HCT116 (cell line): ENCODE results near the gene PPHLN1. TPM values are rescaled to one million over a fixed set of nuclear protein-coding genes. Genes with fewer than 3 reads are reported as not detected.

Experiments used
- ATAC-seq: fragments of 200-7000 bp; cut with Tn5 transposase; 2 replicates; pipeline ENCODE4 v1.9.1; 2020; ENCODE audit warnings: mild to moderate bottlenecking, moderate library complexity
- BruUV-seq: library from RNA; stranded (reverse); fragments of 400-500 nt; replicated peaks from 2 replicates; lab custom pipeline; 2021; lab: Mats Ljungman, UMichigan
- CTCF ChIA-PET: fragments of 300-600 bp; sonication (Branson Sonifier 250); formaldehyde crosslinking; loops from one replicate; lab custom pipeline; 2021; ENCODE audit warnings: antibody characterized with exemption; lab: Charles Lee
- POLR2A ChIA-PET: fragments of 300-600, 350-600 bp; sonication (Branson Sonifier 250); formaldehyde crosslinking; loops from one replicate; lab custom pipeline; 2021; ENCODE audit warnings: antibody characterized with exemption; lab: Charles Lee
- RAD21 ChIA-PET, 2 experiments: fragments of 300-600 bp; sonication (Branson Sonifier 250); formaldehyde crosslinking; loops; one replicate each; lab custom pipeline; 2023; ENCODE audit warnings: low total read pairs in 2 of 2; ENCODE audit not compliant: uncharacterized antibody in 2 of 2, unreplicated experiment in 2 of 2, low non-redundant PET in 1 of 2; lab: Charles Lee
- DNase-seq: peaks from one replicate; pipeline ENCODE4 v3.0.0-alpha.2; 2010; ENCODE audit warnings: low read depth, low spot score
- H2AFZ ChIP-seq: fragments of 200-600 bp; shearing (Covaris generic), sonication (generic); 2 replicates; pipeline ENCODE4 v1.6.1; 2017; ENCODE audit warnings: low read depth, mixed run types, mixed read lengths, antibody characterized with exemption, low read length; ENCODE audit not compliant: poor library complexity, severe bottlenecking
- H3K27ac ChIP-seq: 2 replicates; pipeline ENCODE4 v1.5.1; 2012; ENCODE audit warnings: low read depth, low read length
- H3K27me3 ChIP-seq: fragments of 200-600 bp; sonication (generic); 2 replicates; pipeline ENCODE4 v1.6.1; 2016; ENCODE audit warnings: mixed run types, low read length, mixed read lengths; ENCODE audit not compliant: insufficient read depth
- H3K36me3 ChIP-seq, 2 experiments: fragments of 200-500 bp in 1 of 2; fragments of 200-600 bp in 1 of 2; sonication (Bioruptor generic) in 1 of 2; sonication (generic) in 1 of 2; 2 replicates each; pipeline versions ENCODE4 v1.5.1 to v1.6.1; 2014 to 2016; ENCODE audit warnings: low read length in 2 of 2, inconsistent platforms in 1 of 2, mixed read lengths in 1 of 2, mixed run types in 1 of 2; ENCODE audit not compliant: insufficient read depth in 2 of 2, control insufficient read depth in 1 of 2
- H3K4me1 ChIP-seq, 2 experiments: fragments of 200-600 bp in 1 of 2; sonication (generic) in 1 of 2; 2 replicates each; pipeline versions ENCODE4 v1.5.1 to v1.6.1; 2012 to 2017; ENCODE audit warnings: low read length in 2 of 2, inconsistent platforms in 1 of 2, mild to moderate bottlenecking in 1 of 2, mixed read lengths in 1 of 2, mixed run types in 1 of 2, moderate library complexity in 1 of 2; ENCODE audit not compliant: insufficient read depth in 2 of 2, control insufficient read depth in 1 of 2
- H3K4me2 ChIP-seq: fragments of 200-600 bp; sonication (generic); 2 replicates; pipeline ENCODE4 v1.6.1; 2017; ENCODE audit warnings: mixed run types, low read length, mixed read lengths
- H3K4me3 ChIP-seq, 2 experiments: fragments of 200-600 bp in 1 of 2; sonication (generic) in 1 of 2; replicated peaks in 1 of 2; 2 replicates each; pipeline ENCODE4 v1.5.1; 2011 to 2016; ENCODE audit warnings: low read length in 2 of 2, control low read depth in 1 of 2, low read depth in 1 of 2, mild to moderate bottlenecking in 1 of 2, mixed read lengths in 1 of 2, mixed run types in 1 of 2
- H3K79me2 ChIP-seq: fragments of 200-600 bp; sonication (generic); 2 replicates; pipeline ENCODE4 v1.6.1; 2017; ENCODE audit warnings: mild to moderate bottlenecking, mixed run types, low read length, moderate library complexity, mixed read lengths; ENCODE audit not compliant: insufficient read depth
- H3K9ac ChIP-seq: fragments of 200-600 bp; sonication (generic); 2 replicates; pipeline ENCODE4 v1.6.1; 2016; ENCODE audit warnings: low read length, mixed read lengths
- H3K9me2 ChIP-seq: fragments of 200-600 bp; sonication (generic), shearing (Covaris generic); 2 replicates; pipeline ENCODE4 v1.6.1; 2017; ENCODE audit warnings: mixed run types, mild to moderate bottlenecking, moderate library complexity; ENCODE audit not compliant: insufficient read depth
- H3K9me3 ChIP-seq, 2 experiments: fragments of 200-500 bp in 1 of 2; fragments of 200-600 bp in 1 of 2; sonication (Bioruptor generic) in 1 of 2; sonication (generic) in 1 of 2; 2 replicates each; pipeline ENCODE4 v1.6.1; 2014 to 2017; ENCODE audit warnings: low read length in 2 of 2, mixed read lengths in 2 of 2, inconsistent platforms in 1 of 2, low read depth in 1 of 2, mild to moderate bottlenecking in 1 of 2, mixed run types in 1 of 2, moderate library complexity in 1 of 2; ENCODE audit not compliant: control insufficient read depth in 1 of 2, insufficient read depth in 1 of 2
- H4K20me1 ChIP-seq: fragments of 200-600 bp; sonication (generic), shearing (Covaris generic); 2 replicates; pipeline ENCODE4 v1.6.1; 2017; ENCODE audit warnings: mixed run types, mild to moderate bottlenecking, moderate library complexity; ENCODE audit not compliant: insufficient read depth
- CEBPB ChIP-seq: IDR thresholded peaks from 2 replicates; pipeline ENCODE4 v1.6.1; 2012; ENCODE audit warnings: low read depth
- ELF1 ChIP-seq: IDR thresholded peaks from 2 replicates; pipeline ENCODE4 v1.6.1; 2012; ENCODE audit warnings: low read depth, borderline replicate concordance
- EZH2 ChIP-seq: fragments of 200-600 bp; sonication (generic); IDR thresholded peaks from 2 replicates; pipeline ENCODE4 v1.6.1; 2017; ENCODE audit warnings: antibody characterized with exemption, mixed run types
- JUND ChIP-seq: IDR thresholded peaks from 2 replicates; pipeline ENCODE4 v1.6.1; 2012
- POLR2AphosphoS5 ChIP-seq: IDR thresholded peaks from 2 replicates; pipeline ENCODE4 v1.6.1; 2011; ENCODE audit warnings: mild to moderate bottlenecking, low read depth, low read length, moderate library complexity
- TCF7L2 ChIP-seq: IDR thresholded peaks from 2 replicates; pipeline ENCODE4 v1.7.0; 2011; ENCODE audit warnings: borderline replicate concordance, inconsistent platforms; ENCODE audit not compliant: insufficient read depth, insufficient read length; ENCODE audit errors: extremely low read depth
- YY1 ChIP-seq: IDR thresholded peaks from 2 replicates; pipeline ENCODE4 v1.6.1; 2011; ENCODE audit warnings: low read length, low read depth, moderate library complexity, mild to moderate bottlenecking; ENCODE audit not compliant: insufficient replicate concordance; ENCODE audit errors: extremely low read depth
- ZFX ChIP-seq: fragments of 450-650 bp; IDR thresholded peaks from 2 replicates; pipeline ENCODE4 v1.6.1; 2017
- ZNF274 ChIP-seq: fragments of 200-500 bp; sonication (Bioruptor generic); IDR thresholded peaks from 2 replicates; pipeline ENCODE4 v1.6.1; 2014; ENCODE audit warnings: mild to moderate bottlenecking, low read depth, low read length, inconsistent platforms
- intact Hi-C: fragments of 100-400 bp; cut with micrococcal nuclease; formaldehyde crosslinking; loops from 2 replicates; pipeline ENCODE4 v1.10.0; 2022
- total RNA-seq: library from RNA; stranded (reverse); gene quantifications from one replicate; pipeline ENCODE4 v1.2.1, GENCODE V29; 2021; ENCODE audit not compliant: unreplicated experiment
- TF ChIP-seq, protein P1 (sequence below): IDR thresholded peaks from 2 replicates; pipeline ENCODE4 v1.6.1; 2011; ENCODE audit warnings: mild to moderate bottlenecking, low read length, moderate library complexity; ENCODE audit not compliant: insufficient replicate concordance; ENCODE audit errors: extremely low read depth
- TF ChIP-seq, protein P2 (sequence below), 3 experiments: fragments of 200-600 bp in 1 of 3; sonication (generic) in 1 of 3; IDR thresholded peaks in 2 of 3; conservative IDR thresholded peaks in 1 of 3; 2 replicates each; pipeline ENCODE4 v1.5.1; 2012 to 2017; ENCODE audit warnings: low read depth in 2 of 3, low read length in 2 of 3, antibody characterized with exemption in 1 of 3, borderline replicate concordance in 1 of 3, control low read depth in 1 of 3, mild to moderate bottlenecking in 1 of 3, mixed read lengths in 1 of 3, mixed run types in 1 of 3, moderate library complexity in 1 of 3; ENCODE audit not compliant: insufficient read depth in 1 of 3

Gene PPHLN1
- total RNA-seq, 1 experiment from 2014 or later, result 57.4 TPM

DNA sequence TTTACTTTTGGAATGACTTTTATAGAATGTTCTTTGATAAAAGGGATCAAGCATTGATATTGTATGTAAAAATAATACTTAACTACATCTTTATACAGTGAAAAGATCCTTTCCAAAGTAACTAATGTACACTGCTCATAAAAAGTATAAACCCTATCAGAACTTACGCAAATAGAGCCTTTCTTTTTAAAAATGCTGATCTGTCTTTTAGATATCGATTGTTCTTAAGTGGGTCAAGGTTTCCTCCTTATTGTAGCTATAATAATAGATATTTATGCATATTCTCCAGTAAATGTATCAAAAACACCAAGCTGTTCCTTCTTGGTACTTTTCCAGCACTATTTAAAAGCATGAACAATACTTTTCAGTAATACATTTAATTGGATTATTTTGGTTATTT, 68.5 kb downstream of the PPHLN1 start (continued):
- TF ChIP-seq, protein P1, sequence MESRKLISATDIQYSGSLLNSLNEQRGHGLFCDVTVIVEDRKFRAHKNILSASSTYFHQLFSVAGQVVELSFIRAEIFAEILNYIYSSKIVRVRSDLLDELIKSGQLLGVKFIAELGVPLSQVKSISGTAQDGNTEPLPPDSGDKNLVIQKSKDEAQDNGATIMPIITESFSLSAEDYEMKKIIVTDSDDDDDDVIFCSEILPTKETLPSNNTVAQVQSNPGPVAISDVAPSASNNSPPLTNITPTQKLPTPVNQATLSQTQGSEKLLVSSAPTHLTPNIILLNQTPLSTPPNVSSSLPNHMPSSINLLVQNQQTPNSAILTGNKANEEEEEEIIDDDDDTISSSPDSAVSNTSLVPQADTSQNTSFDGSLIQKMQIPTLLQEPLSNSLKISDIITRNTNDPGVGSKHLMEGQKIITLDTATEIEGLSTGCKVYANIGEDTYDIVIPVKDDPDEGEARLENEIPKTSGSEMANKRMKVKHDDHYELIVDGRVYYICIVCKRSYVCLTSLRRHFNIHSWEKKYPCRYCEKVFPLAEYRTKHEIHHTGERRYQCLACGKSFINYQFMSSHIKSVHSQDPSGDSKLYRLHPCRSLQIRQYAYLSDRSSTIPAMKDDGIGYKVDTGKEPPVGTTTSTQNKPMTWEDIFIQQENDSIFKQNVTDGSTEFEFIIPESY, result no peak
- TF ChIP-seq POLR2AphosphoS5 (no peak), ZNF274 (no peak), TCF7L2 (no peak), JUND (no peak), ELF1 (no peak)

DNA sequence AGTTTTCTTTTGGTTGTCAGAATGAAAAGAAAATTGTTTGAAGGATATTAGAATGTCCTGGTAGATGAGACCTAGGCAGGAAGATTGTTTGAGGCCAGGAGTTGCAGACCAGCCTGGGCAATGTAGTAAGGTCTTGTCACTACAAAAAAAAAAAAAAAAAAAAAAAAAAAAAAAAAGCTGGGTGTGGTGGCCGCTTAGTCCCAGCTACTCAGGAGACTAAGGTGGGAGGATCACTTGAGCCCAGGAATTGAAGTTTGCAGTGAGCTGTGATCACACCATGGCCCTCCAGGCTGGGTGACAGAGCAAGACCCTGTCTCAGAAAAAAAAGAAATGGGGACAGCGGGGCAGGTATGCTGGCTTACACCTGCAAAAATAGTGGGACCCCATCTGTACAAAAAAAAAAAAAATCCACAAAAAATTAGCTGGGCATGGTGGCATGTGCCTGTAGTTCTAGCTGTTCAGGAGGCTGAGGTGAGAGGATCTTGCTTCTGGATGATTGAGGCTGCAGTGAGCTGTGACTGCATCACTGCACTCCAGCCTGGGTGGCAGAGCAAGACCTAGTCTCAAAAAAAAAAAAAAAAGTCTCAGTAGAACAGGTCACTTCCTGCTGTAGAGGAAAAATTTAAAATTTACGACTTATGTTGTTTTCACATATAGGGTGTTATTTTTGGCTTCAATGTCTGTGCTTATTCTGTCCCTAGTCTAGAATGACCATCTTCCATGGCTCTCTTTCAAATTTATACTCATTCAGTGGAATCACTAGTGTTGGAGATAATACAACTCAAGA, 70.7 kb downstream of the PPHLN1 start:
- Histone ChIP-seq H3K4me2 (no peak overlapping the region), H2AFZ (no peak overlapping the region), H4K20me1 (no peaks in the 10 kb centered on the region; the same call in 1 of the 2 replicates), H3K27me3 (no peaks in the 10 kb centered on the region), H3K9ac (no peak overlapping the region), H3K79me2 (peaks cover 4% of the 10 kb centered on the region; the same call in 1 of the 2 replicates), H3K4me1 (no peaks in the 10 kb centered on the region), H3K9me3 (no peaks in the 10 kb centered on the region; a peak in 1 of 4 replicates), H3K27ac (no peak overlapping the region), H3K9me2 (no peaks in the 10 kb centered on the region), H3K36me3 (peaks cover 0 to 13% of the 10 kb centered on the region in 2 experiments; a peak in 2 of 4 replicates), H3K4me3 (no peak overlapping the region)
- RAD21 ChIA-PET, result no interaction called here
- CTCF ChIA-PET, result interaction anchor here (0.7 kb wide), 1 partner anchor 1479 kb away, joined by 3 read pairs; no protein-coding TSS in a partner anchor
- no peak for DNase-seq
- TF ChIP-seq EZH2, result no peak
- TF ChIP-seq, protein P1, result no peak
- no peak for TF ChIP-seq YY1
- no peak for TF ChIP-seq CEBPB
- TF ChIP-seq, protein P2, sequence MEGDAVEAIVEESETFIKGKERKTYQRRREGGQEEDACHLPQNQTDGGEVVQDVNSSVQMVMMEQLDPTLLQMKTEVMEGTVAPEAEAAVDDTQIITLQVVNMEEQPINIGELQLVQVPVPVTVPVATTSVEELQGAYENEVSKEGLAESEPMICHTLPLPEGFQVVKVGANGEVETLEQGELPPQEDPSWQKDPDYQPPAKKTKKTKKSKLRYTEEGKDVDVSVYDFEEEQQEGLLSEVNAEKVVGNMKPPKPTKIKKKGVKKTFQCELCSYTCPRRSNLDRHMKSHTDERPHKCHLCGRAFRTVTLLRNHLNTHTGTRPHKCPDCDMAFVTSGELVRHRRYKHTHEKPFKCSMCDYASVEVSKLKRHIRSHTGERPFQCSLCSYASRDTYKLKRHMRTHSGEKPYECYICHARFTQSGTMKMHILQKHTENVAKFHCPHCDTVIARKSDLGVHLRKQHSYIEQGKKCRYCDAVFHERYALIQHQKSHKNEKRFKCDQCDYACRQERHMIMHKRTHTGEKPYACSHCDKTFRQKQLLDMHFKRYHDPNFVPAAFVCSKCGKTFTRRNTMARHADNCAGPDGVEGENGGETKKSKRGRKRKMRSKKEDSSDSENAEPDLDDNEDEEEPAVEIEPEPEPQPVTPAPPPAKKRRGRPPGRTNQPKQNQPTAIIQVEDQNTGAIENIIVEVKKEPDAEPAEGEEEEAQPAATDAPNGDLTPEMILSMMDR (IDR thresholded peaks at IDR 0.05 in 2 of 3, conservative IDR thresholded peaks at IDR 0.05 in 1 of 3; ENCODE audit: borderline replicate concordance in 1 of 3, insufficient read depth in 1 of 3, low read depth in 2 of 3, low read length in 2 of 3), result no peak
- no peak for TF ChIP-seq JUND
- TF ChIP-seq ZFX, result no peak
- POLR2A ChIA-PET, result no interaction called here
- intact Hi-C loops, result no loop called here
- no peak for ATAC-seq
- BruUV-seq, result no TSS peak
